Pulmonary artery endothelial cell (primary cell): ENCODE measurements around the gene TRIM68. TPM values are rescaled to one million over a fixed set of nuclear protein-coding genes. Genes with fewer than 3 reads are reported as not detected.

ENCODE experiments used
- DNase-seq: peaks from one replicate; pipeline ENCODE4 v3.0.0-alpha.2; 2011; ENCODE audit warnings: low read depth, low spot score
- total RNA-seq: library from RNA; depleted of rRNA; stranded (reverse); fragments of >200 nt; gene quantifications from 2 replicates; pipeline ENCODE4 v1.2.3, GENCODE V29; 2014

Gene TRIM68
- total RNA-seq, 1 donor from 2014 or later: 10.4 TPM

- no peak for DNase-seq
Observed at GRCh38 chr11:4606231-4607015, 1.6 kb downstream of the TRIM68 start.

- no peak for DNase-seq
Observed at GRCh38 chr11:4605057-4605456, 3.0 kb downstream of the TRIM68 start.

- DNase-seq: no peak
Observed at GRCh38 chr11:4593739-4594138, 14.3 kb downstream of the TRIM68 start, which contains the start of gene OR52I1. Gene OR52I1, plus strand, starts transcription at chr11:4594039. Its CDS starts 0 bp downstream, at chr11:4594039.

GRCh38 chr11:4589017-4589416 is 19.0 kb downstream of the TRIM68 start:
- DNase-seq: no peak

GRCh38 chr11:4581443-4581842 is 26.6 kb downstream of the TRIM68 start, which contains the start of gene OR52I2:
Gene OR52I2, plus strand, starts transcription at chr11:4581743.
- DNase-seq: no peak

- DNase-seq: no peak
Observed at GRCh38 chr11:4580124-4580523, 27.9 kb downstream of the TRIM68 start.

GRCh38 chr11:4578624-4579023 is 29.4 kb downstream of the TRIM68 start:
- DNase-seq: no peak

- no peak for DNase-seq
Observed at GRCh38 chr11:4577761-4578160, 30.3 kb downstream of the TRIM68 start.

- DNase-seq: no peak
Observed at GRCh38 chr11:4576880-4577279, 31.2 kb downstream of the TRIM68 start.

GRCh38 chr11:4569075-4569474 is 39.0 kb downstream of the TRIM68 start:
- no peak for DNase-seq

GRCh38 chr11:4565371-4565770 is 42.7 kb downstream of the TRIM68 start:
- DNase-seq: no peak

GRCh38 chr11:4560467-4560866 is 47.6 kb downstream of the TRIM68 start:
- DNase-seq: no peak

- no peak for DNase-seq
Observed at GRCh38 chr11:4559527-4560440, 48.2 kb downstream of the TRIM68 start.

- DNase-seq: no peak
Observed at GRCh38 chr11:4551346-4551979, 56.6 kb downstream of the TRIM68 start.

Other genes starting within 250 kb of the TRIM68 start
- not detected in 2 replicates for gene OR52B4, start 239.8 kb downstream of the TRIM68 start, total RNA-seq
- 31.5 and 44.2 TPM in 2 replicates for gene TRIM21, start 214.5 kb downstream of the TRIM68 start, total RNA-seq
- not detected in 2 replicates for gene OR52K2, start 158.9 kb downstream of the TRIM68 start, total RNA-seq
- not detected in 2 replicates for gene OR52K1, start 125.6 kb downstream of the TRIM68 start, total RNA-seq
- gene OR52M1, start 63.0 kb downstream of the TRIM68 start, total RNA-seq: not detected in 2 replicates
- gene OR52I2, start 26.5 kb downstream of the TRIM68 start, total RNA-seq: not detected in 2 replicates
- not detected in 2 replicates for gene OR52I1, start 14.2 kb downstream of the TRIM68 start, total RNA-seq
- gene OR51D1, start 29.2 kb upstream of the TRIM68 start, total RNA-seq: not detected in 2 replicates
- not detected in 2 replicates for gene OR51E1, start 35.8 kb upstream of the TRIM68 start, total RNA-seq
- not detected in 2 replicates for gene OR51E2, start 89.6 kb upstream of the TRIM68 start, total RNA-seq
- not detected in 2 replicates for gene MMP26, start 96.6 kb upstream of the TRIM68 start, total RNA-seq
- gene OR51F1, start 161.7 kb upstream of the TRIM68 start, total RNA-seq: not detected in 2 replicates
- gene OR52R1, start 196.1 kb upstream of the TRIM68 start, total RNA-seq: not detected in 2 replicates
- not detected in 2 replicates for gene OR51F2, start 213.1 kb upstream of the TRIM68 start, total RNA-seq
- not detected in 2 replicates for gene OR51S1, start 241.0 kb upstream of the TRIM68 start, total RNA-seq